ENCODE results near the gene ANXA1. TPM values are rescaled to one million over a fixed set of nuclear protein-coding genes. Genes with fewer than 3 reads are reported as not detected.

ANXA1 gene
- total RNA-seq, 1 donor: 653 TPM

DNA sequence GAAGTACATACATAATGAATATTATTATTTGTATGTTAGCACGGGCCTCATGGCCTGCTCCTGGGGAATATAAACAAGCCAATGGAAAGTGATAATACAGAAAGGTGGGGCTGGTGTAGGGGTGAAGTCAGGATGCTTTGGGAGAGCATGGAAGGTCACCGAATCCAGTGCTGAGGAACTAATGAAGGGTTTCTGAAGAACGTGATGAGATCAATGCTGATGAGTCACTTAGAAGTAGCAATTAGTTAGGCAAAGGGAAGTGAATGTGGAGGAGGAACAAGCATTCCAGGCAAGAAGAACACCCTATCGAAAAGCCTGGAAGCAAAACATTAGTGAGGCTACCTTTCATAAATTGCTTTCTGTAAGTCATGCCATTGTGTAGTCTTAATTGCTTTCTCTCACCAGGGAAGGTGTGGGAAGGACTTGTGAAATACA is 2.1 kb downstream of the ANXA1 start:
- Histone ChIP-seq H3K9me3 (ENCODE audit: low read depth, low read length) (no peaks in the 10 kb centered on the region), H3K4me3 (ENCODE audit: low read length) (peak overlapping the region; percentile 72), H3K27me3 (ENCODE audit: insufficient read depth, low read length) (no peaks in the 10 kb centered on the region), H3K4me1 (ENCODE audit: insufficient read depth, low read length) (peaks cover 48% of the 10 kb centered on the region)

DNA sequence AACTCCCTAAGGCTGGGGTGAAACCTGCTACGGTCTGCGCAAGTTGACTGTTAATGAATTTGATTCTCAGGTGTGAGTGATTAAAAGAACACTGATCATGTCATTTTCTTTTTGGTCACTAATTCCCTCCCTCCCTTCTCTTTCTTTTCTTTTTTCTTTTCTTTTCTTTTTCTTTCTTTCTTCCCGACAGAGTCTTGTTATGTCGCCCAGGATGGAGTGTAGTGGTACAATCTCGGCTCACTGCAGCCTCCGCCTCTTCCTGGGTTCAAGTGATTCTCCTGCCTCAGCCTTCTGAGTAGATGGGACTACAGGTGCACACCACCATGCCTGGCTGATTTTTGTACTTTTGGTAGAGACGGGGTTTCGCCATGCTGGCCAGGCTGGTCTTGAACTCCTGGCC is 2.6 kb downstream of the ANXA1 start:
- peaks cover 44% of the 10 kb centered on the region for H3K4me1 ChIP-seq (ENCODE audit: insufficient read depth, low read length)
- H3K4me3 ChIP-seq (ENCODE audit: low read length): peak overlapping the region; percentile 72
- H3K9me3 ChIP-seq (ENCODE audit: low read depth, low read length): no peaks in the 10 kb centered on the region
- no peaks in the 10 kb centered on the region for H3K27me3 ChIP-seq (ENCODE audit: insufficient read depth, low read length)

DNA sequence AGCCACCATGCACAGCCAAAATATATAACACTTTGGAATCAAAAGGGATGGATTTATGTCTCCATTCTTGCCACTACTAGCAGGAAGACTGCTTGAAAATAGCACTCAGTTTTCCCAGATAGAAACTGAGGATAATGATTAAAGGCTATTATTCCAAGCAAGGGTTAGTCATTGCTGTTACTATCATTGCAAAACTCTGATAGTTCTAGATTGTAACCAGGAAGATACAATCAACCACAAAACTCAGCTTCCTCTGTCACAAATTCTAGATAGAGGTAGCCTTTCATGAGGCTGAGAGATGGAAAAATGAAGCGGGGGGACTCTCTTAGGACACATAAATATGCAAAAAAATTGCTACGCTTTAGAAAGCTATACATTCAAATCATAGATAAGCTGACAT is 3.1 kb downstream of the ANXA1 start:
- Histone ChIP-seq H3K27me3 (ENCODE audit: insufficient read depth, low read length) (no peaks in the 10 kb centered on the region), H3K4me3 (ENCODE audit: low read length) (peak overlapping the region; percentile 72), H3K4me1 (ENCODE audit: insufficient read depth, low read length) (peaks cover 43% of the 10 kb centered on the region), H3K9me3 (ENCODE audit: low read depth, low read length) (no peaks in the 10 kb centered on the region)

GRCh38 chr9:73155377-73155776 is 3.7 kb downstream of the ANXA1 start:
- Histone ChIP-seq H3K9me3 (ENCODE audit: low read depth, low read length) (no peaks in the 10 kb centered on the region), H3K4me1 (ENCODE audit: insufficient read depth, low read length) (peaks cover 43% of the 10 kb centered on the region), H3K27me3 (ENCODE audit: insufficient read depth, low read length) (no peaks in the 10 kb centered on the region), H3K4me3 (ENCODE audit: low read length) (peak overlapping the region; percentile 18)

GRCh38 chr9:73155968-73156864 is 4.6 kb downstream of the ANXA1 start:
- H3K27me3 ChIP-seq (ENCODE audit: insufficient read depth, low read length): no peaks in the 10 kb centered on the region
- H3K4me1 ChIP-seq (ENCODE audit: insufficient read depth, low read length): peaks cover 40% of the 10 kb centered on the region
- H3K9me3 ChIP-seq (ENCODE audit: low read depth, low read length): no peaks in the 10 kb centered on the region
- no peak overlapping the region for H3K4me3 ChIP-seq (ENCODE audit: low read length)

DNA sequence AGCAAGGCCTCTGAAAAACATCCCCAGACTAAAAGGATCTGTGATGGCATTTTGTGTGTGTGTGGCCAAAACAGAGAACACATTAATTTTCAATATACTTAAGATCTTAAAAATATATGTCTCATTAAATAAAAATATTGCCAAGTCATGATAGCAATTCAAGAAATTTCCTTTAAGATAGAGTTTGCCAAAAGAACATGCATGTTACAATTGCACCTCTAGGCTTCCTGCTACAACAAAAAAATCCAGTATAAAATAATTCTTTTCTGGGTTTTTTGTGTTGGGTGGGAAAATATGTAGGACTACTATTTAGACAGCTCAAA is 5.2 kb downstream of the ANXA1 start:
- H3K4me1 ChIP-seq (ENCODE audit: insufficient read depth, low read length): peaks cover 37% of the 10 kb centered on the region
- no peak overlapping the region for H3K4me3 ChIP-seq (ENCODE audit: low read length)

DNA sequence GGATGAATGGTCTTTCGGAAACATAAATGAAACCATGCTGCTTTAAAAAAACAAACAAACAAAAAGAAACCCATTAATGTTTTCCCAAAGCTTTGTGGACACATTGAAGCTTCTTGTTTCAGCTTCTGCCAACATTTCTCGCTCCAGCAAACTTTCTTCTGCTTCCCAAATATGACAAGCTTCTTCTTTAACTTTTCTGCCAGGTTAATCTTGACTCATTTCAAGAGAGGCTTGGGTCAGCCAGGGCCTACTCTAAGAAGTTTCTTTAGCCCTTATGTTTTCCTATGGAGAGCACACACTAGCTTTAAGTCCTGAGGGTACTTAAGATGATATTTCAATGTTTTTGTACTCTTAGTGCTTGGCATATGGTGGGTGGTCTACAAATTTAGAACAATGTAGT is 6.1 kb downstream of the ANXA1 start:
- Histone ChIP-seq H3K4me3 (ENCODE audit: low read length) (no peak overlapping the region), H3K9me3 (ENCODE audit: low read depth, low read length) (no peaks in the 10 kb centered on the region), H3K27me3 (ENCODE audit: insufficient read depth, low read length) (no peaks in the 10 kb centered on the region), H3K4me1 (ENCODE audit: insufficient read depth, low read length) (peaks cover 37% of the 10 kb centered on the region)

More for the DNA sequence above, 5.2 kb downstream of the ANXA1 start:
- Histone ChIP-seq H3K27me3 (ENCODE audit: insufficient read depth, low read length) (no peaks in the 10 kb centered on the region), H3K9me3 (ENCODE audit: low read depth, low read length) (no peaks in the 10 kb centered on the region)

- no peak overlapping the region for H3K4me3 ChIP-seq (ENCODE audit: low read length)
- peaks cover 36% of the 10 kb centered on the region for H3K4me1 ChIP-seq (ENCODE audit: insufficient read depth, low read length)
- H3K9me3 ChIP-seq (ENCODE audit: low read depth, low read length): no peaks in the 10 kb centered on the region
- no peaks in the 10 kb centered on the region for H3K27me3 ChIP-seq (ENCODE audit: insufficient read depth, low read length)
Observed at GRCh38 chr9:73158723-73159122, 7.1 kb downstream of the ANXA1 start.

DNA sequence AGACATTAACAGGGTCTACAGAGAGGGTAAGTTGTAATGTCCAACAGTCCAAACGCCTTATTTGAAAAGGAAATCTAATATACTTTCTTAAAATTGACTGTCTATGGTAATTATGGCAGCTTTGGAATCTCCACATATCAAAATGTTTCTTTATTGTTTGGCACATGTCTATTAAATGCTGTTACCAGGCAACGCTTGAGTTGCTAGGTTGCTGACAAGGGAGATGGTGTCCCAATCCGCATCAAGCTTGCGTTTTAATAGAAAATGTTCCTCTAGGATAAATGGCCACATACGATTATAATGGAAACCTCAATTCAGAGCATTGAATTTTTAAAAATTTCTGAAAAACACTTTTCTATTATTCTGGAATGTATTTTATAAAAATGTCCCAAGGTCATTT is 9.2 kb downstream of the ANXA1 start:
- H3K9me3 ChIP-seq (ENCODE audit: low read depth, low read length): no peaks in the 10 kb centered on the region
- no peaks in the 10 kb centered on the region for H3K27me3 ChIP-seq (ENCODE audit: insufficient read depth, low read length)
- no peak overlapping the region for H3K4me3 ChIP-seq (ENCODE audit: low read length)
- H3K4me1 ChIP-seq (ENCODE audit: insufficient read depth, low read length): peaks cover 20% of the 10 kb centered on the region

GRCh38 chr9:73162987-73163768 is 11.5 kb downstream of the ANXA1 start:
- H3K27me3 ChIP-seq (ENCODE audit: insufficient read depth, low read length): no peaks in the 10 kb centered on the region
- H3K9me3 ChIP-seq (ENCODE audit: low read depth, low read length): no peaks in the 10 kb centered on the region
- no peak overlapping the region for H3K4me3 ChIP-seq (ENCODE audit: low read length)
- H3K4me1 ChIP-seq (ENCODE audit: insufficient read depth, low read length): no peaks in the 10 kb centered on the region

DNA sequence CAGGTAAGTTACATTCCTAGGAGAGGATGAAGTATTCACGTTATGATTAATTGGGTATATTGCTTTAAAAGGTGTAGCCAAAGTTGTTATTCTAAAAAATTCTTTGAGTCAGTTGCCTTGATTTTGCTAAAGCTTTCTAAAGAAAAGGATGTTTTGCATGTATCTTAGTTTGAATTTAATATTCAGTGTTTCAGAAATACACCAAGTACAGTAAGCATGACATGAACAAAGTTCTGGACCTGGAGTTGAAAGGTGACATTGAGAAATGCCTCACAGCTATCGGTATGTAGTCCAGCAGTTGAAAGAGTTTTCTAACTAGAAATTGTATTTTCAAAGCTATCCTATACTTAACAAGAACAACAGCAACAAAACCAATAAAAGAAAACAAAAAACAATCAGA is 14.2 kb downstream of the ANXA1 start:
- H3K4me1 ChIP-seq (ENCODE audit: insufficient read depth, low read length): no peaks in the 10 kb centered on the region
- no peak overlapping the region for H3K4me3 ChIP-seq (ENCODE audit: low read length)
- H3K27me3 ChIP-seq (ENCODE audit: insufficient read depth, low read length): no peaks in the 10 kb centered on the region
- no peaks in the 10 kb centered on the region for H3K9me3 ChIP-seq (ENCODE audit: low read depth, low read length)

DNA sequence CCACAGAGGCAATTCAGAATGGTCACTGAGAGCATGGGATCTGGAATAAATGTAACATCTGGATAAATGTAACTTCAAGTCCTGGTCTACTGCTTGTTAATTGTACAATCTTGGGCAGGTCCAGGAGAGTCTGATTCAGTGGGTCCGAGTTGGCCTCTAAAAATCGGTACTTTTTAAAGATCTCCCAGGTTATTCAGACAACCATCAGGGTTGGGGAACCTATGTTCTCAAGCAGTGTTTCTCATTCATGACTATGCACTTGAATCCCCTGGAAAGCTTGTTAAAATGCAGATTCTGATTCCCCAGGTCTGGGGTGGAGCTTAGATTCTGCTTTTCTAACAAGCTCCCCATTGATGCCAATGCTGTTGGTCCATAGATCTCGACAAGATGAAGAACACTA is 14.8 kb downstream of the ANXA1 start:
- no peaks in the 10 kb centered on the region for H3K27me3 ChIP-seq (ENCODE audit: insufficient read depth, low read length)
- H3K9me3 ChIP-seq (ENCODE audit: low read depth, low read length): no peaks in the 10 kb centered on the region
- H3K4me1 ChIP-seq (ENCODE audit: insufficient read depth, low read length): no peaks in the 10 kb centered on the region
- no peak overlapping the region for H3K4me3 ChIP-seq (ENCODE audit: low read length)

- no peak overlapping the region for H3K4me3 ChIP-seq (ENCODE audit: low read length)
- H3K9me3 ChIP-seq (ENCODE audit: low read depth, low read length): no peaks in the 10 kb centered on the region
- H3K4me1 ChIP-seq (ENCODE audit: insufficient read depth, low read length): no peaks in the 10 kb centered on the region
- H3K27me3 ChIP-seq (ENCODE audit: insufficient read depth, low read length): no peaks in the 10 kb centered on the region
Observed at GRCh38 chr9:73167614-73168013, 15.9 kb downstream of the ANXA1 start.

DNA sequence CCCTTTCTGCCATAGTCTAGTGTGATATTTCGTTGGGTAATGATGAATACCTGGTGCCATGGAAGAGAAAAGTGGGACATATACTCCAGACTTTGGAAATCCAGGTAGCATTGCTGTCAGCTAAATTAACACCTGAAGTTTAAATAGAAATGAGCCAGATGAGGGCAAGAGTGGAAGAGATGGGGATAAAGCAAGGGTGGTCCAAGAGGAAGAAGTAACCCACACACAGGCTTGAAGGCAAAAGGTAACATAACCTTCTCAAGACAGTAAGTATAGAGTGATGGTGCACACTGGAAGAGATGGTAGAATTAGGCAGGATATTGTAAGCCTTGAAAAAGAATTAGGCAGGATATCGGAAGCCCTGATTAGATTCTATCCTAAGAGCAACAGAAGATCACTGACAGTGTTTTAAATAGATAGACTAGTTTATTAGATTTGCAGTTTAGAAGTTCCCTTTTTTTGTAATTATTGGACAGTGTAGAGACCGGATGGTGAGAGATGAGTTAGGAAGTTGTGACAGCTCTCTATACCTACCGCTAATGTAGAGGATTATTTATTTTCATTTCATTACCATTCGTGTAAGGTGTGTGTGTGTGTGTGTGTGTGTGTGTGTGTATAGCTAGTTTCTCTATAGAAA is 16.8 kb downstream of the ANXA1 start:
- H3K9me3 ChIP-seq (ENCODE audit: low read depth, low read length): no peaks in the 10 kb centered on the region
- H3K4me3 ChIP-seq (ENCODE audit: low read length): no peak overlapping the region
- no peaks in the 10 kb centered on the region for H3K4me1 ChIP-seq (ENCODE audit: insufficient read depth, low read length)
- H3K27me3 ChIP-seq (ENCODE audit: insufficient read depth, low read length): no peaks in the 10 kb centered on the region

Measured in mononuclear cell (primary cell).